SK-N-SH (cell line): ENCODE data around the gene TPO. TPM values are rescaled to one million over a fixed set of nuclear protein-coding genes. Genes with fewer than 3 reads are reported as not detected.

Experiments
- CTCF ChIA-PET: fragments of 300-600, 350-600 bp; formaldehyde crosslinking; extraction: SDS; loops from one replicate; lab custom pipeline; 2021; lab: Yijun Ruan, JAX
- POLR2A ChIA-PET: fragments of 350-600 bp; sonication (Branson Sonifier 250); formaldehyde crosslinking; extraction: SDS; loops from one replicate; lab custom pipeline; 2020; ENCODE audit warnings: antibody characterized with exemption, inconsistent platforms; lab: Yijun Ruan, JAX
- DNase-seq: peaks from one replicate; pipeline ENCODE4 v3.0.0; 2012
- H2AFZ ChIP-seq: fragments of 200-600 bp; sonication (generic); 2 replicates; pipeline ENCODE4 v1.8.1; 2016; ENCODE audit warnings: antibody characterized with exemption, mild to moderate bottlenecking, low read depth
- H3F3A ChIP-seq: fragments of 200-600 bp; sonication (generic); replicated peaks from 2 replicates; pipeline ENCODE3; 2016; ENCODE audit warnings: antibody characterized with exemption, mild to moderate bottlenecking; ENCODE audit not compliant: insufficient read depth
- H3K27ac ChIP-seq, 2 experiments: fragments of 200-500 bp in 1 of 2; fragments of 200-600 bp in 1 of 2; sonication (Bioruptor generic) in 1 of 2; sonication (generic), shearing (Covaris generic) in 1 of 2; 2 replicates each; pipeline versions ENCODE4 v1.5.1 to v1.6.1; 2014 to 2016; ENCODE audit warnings: low read depth in 2 of 2, inconsistent platforms in 1 of 2, low read length in 1 of 2, mild to moderate bottlenecking in 1 of 2, mixed read lengths in 1 of 2
- H3K27me3 ChIP-seq: fragments of 200-600 bp; sonication (generic), shearing (Covaris generic); 2 replicates; pipeline ENCODE4 v1.6.1; 2016; ENCODE audit warnings: mixed run types; ENCODE audit not compliant: insufficient read depth
- H3K36me3 ChIP-seq, 2 experiments: fragments of 200-500 bp in 1 of 2; fragments of 200-600 bp in 1 of 2; sonication (Bioruptor generic) in 1 of 2; sonication (generic) in 1 of 2; replicated peaks in 1 of 2; 2 replicates each; pipeline versions ENCODE3 to v1.5.1; 2014 to 2016; ENCODE audit warnings: low read length in 1 of 2, mild to moderate bottlenecking in 1 of 2; ENCODE audit not compliant: insufficient read depth in 2 of 2, control insufficient read depth in 1 of 2
- H3K4me1 ChIP-seq, 2 experiments: fragments of 200-500 bp in 1 of 2; fragments of 200-600 bp in 1 of 2; sonication (Bioruptor generic) in 1 of 2; sonication (generic), shearing (Covaris generic) in 1 of 2; 2 replicates each; pipeline versions ENCODE4 v1.5.1 to v1.6.1; 2014 to 2016; ENCODE audit warnings: low read depth in 1 of 2, low read length in 1 of 2, mixed run types in 1 of 2; ENCODE audit not compliant: insufficient read depth in 2 of 2, control insufficient read depth in 1 of 2
- H3K4me2 ChIP-seq: fragments of 200-600 bp; sonication (generic), shearing (Covaris generic); 2 replicates; pipeline ENCODE4 v1.6.1; 2017; ENCODE audit warnings: mixed run types
- H3K4me3 ChIP-seq, 2 experiments: fragments of 200-500 bp in 1 of 2; fragments of 200-600 bp in 1 of 2; sonication (Bioruptor generic) in 1 of 2; sonication (generic), shearing (Covaris generic) in 1 of 2; 2 replicates each; pipeline versions ENCODE4 v1.5.1 to v1.8.1; 2014 to 2016; ENCODE audit warnings: low read depth in 2 of 2, inconsistent platforms in 1 of 2, low read length in 1 of 2, mild to moderate bottlenecking in 1 of 2, mixed read lengths in 1 of 2, moderate library complexity in 1 of 2
- H3K79me2 ChIP-seq: fragments of 200-600 bp; sonication (generic); 2 replicates; pipeline ENCODE4 v1.8.1; 2017; ENCODE audit warnings: mild to moderate bottlenecking; ENCODE audit not compliant: insufficient read depth
- H3K9ac ChIP-seq: fragments of 200-600 bp; sonication (generic); 2 replicates; pipeline ENCODE4 v1.6.1; 2017; ENCODE audit warnings: mixed run types
- H3K9me2 ChIP-seq: fragments of 200-600 bp; sonication (generic); 2 replicates; pipeline ENCODE4 v1.6.1; 2017; ENCODE audit warnings: mixed run types
- H3K9me3 ChIP-seq: fragments of 200-600 bp; sonication (generic); 2 replicates; pipeline ENCODE4 v1.6.1; 2017; ENCODE audit warnings: mixed run types, mild to moderate bottlenecking, moderate library complexity
- H4K20me1 ChIP-seq: fragments of 200-600 bp; sonication (generic); 2 replicates; pipeline ENCODE4 v1.6.1; 2017; ENCODE audit warnings: mild to moderate bottlenecking, mixed run types; ENCODE audit not compliant: insufficient read depth
- FOSL2 ChIP-seq: IDR thresholded peaks from 2 replicates; pipeline ENCODE4 v1.4.0; 2012; ENCODE audit warnings: low read depth, mild to moderate bottlenecking, moderate library complexity, borderline replicate concordance
- FOXJ3 ChIP-seq: sonication (generic); formaldehyde crosslinking; IDR thresholded peaks from 2 replicates; pipeline ENCODE4 v1.5.1; 2020; ENCODE audit warnings: mild to moderate bottlenecking, missing genetic modification reagents
- GABPA ChIP-seq: IDR thresholded peaks from 2 replicates; pipeline ENCODE4 v1.4.0; 2012; ENCODE audit warnings: low read depth, mild to moderate bottlenecking
- GATA2 ChIP-seq: sonication (generic); formaldehyde crosslinking; IDR thresholded peaks from 2 replicates; pipeline ENCODE4 v1.5.0; 2020; ENCODE audit warnings: mild to moderate bottlenecking, missing genetic modification reagents
- IRF3 ChIP-seq: fragments of 150-350 bp; IDR thresholded peaks from 2 replicates; pipeline ENCODE4 v1.6.1; 2016; ENCODE audit warnings: mild to moderate bottlenecking, low read depth, low read length
- MAX ChIP-seq: IDR thresholded peaks from 2 replicates; pipeline ENCODE4 v1.4.0; 2012; ENCODE audit warnings: low read depth
- MEF2A ChIP-seq: IDR thresholded peaks from 2 replicates; pipeline ENCODE4 v1.4.0; 2012; ENCODE audit warnings: low read depth, borderline replicate concordance
- MXI1 ChIP-seq: IDR thresholded peaks from 2 replicates; pipeline ENCODE4 v1.6.1; 2012; ENCODE audit warnings: mild to moderate bottlenecking, low read depth, low read length, improper control_type of control experiment
- PBX3 ChIP-seq: IDR thresholded peaks from 2 replicates; pipeline ENCODE4; 2012
- POLR2AphosphoS5 ChIP-seq: IDR thresholded peaks from 2 replicates; pipeline ENCODE4 v1.6.1; 2012; ENCODE audit warnings: low read depth, low read length
- RAD21 ChIP-seq: IDR thresholded peaks from 2 replicates; pipeline ENCODE4 v1.6.1; 2012; ENCODE audit warnings: mild to moderate bottlenecking, low read length
- RCOR1 ChIP-seq: fragments of 150-350 bp; IDR thresholded peaks from 2 replicates; pipeline ENCODE4 v1.6.1; 2017; ENCODE audit warnings: antibody characterized with exemption, low read length
- REST ChIP-seq: IDR thresholded peaks from 2 replicates; pipeline ENCODE4 v1.6.1; 2012; ENCODE audit warnings: mild to moderate bottlenecking, low read depth, low read length, moderate library complexity
- SIN3A ChIP-seq: IDR thresholded peaks from 2 replicates; pipeline ENCODE4 v1.6.1; 2012; ENCODE audit warnings: low read depth, mild to moderate bottlenecking, low read length, moderate library complexity, borderline replicate concordance
- SMC3 ChIP-seq: IDR thresholded peaks from 2 replicates; pipeline ENCODE4 v1.6.1; 2012; ENCODE audit warnings: low read depth, low read length, improper control_type of control experiment
- TAF1 ChIP-seq: IDR thresholded peaks from 2 replicates; pipeline ENCODE4 v1.6.1; 2012; ENCODE audit warnings: low read depth, mild to moderate bottlenecking, low read length, moderate library complexity, borderline replicate concordance
- TCF12 ChIP-seq: IDR thresholded peaks from 2 replicates; pipeline ENCODE4 v1.4.0; 2012
- TEAD4 ChIP-seq: IDR thresholded peaks from 2 replicates; pipeline ENCODE4 v1.4.0; 2012; ENCODE audit warnings: mild to moderate bottlenecking, borderline replicate concordance; ENCODE audit not compliant: insufficient read depth
- ZBTB33 ChIP-seq: IDR thresholded peaks from 2 replicates; pipeline ENCODE4 v1.4.0; 2012; ENCODE audit warnings: low read depth, borderline replicate concordance
- WGBS: methylation state at CpG from one replicate; pipeline ENCODE4 v1.1.6; 2017; ENCODE audit warnings: low lambda C conversion rate; 5-methylcytosine and 5-hydroxymethylcytosine counted together
- polyA plus RNA-seq, 3 experiments: library from polyadenylated mRNA; depleted of rRNA; stranded (reverse); fragments of >200 nt; gene quantifications; 2 replicates each; pipeline ENCODE4 v1.2.3, GENCODE V29; 2012

The TPO gene
- polyA plus RNA-seq, 1 of the 3 experiments (the other 2 are of a cell fraction) = not detected

GRCh38 chr2:1488851-1489250 is 75.6 kb downstream of the TPO start:
- Histone ChIP-seq H3F3A (no peaks in the 10 kb centered on the region), H4K20me1 (no peaks in the 10 kb centered on the region), H3K9me3 (no peaks in the 10 kb centered on the region), H3K4me2 (no peak overlapping the region), H3K36me3 (no peaks in the 10 kb centered on the region), H3K27ac (no peak overlapping the region), H3K27me3 (no peaks in the 10 kb centered on the region), H3K9me2 (no peaks in the 10 kb centered on the region), H3K9ac (no peak overlapping the region), H3K4me3 (no peak overlapping the region), H3K79me2 (no peaks in the 10 kb centered on the region), H2AFZ (no peak overlapping the region), H3K4me1 (no peaks in the 10 kb centered on the region)
- CTCF ChIA-PET = interaction anchor here (2.8 kb wide), 1 partner anchor 62 kb away, joined by 13 read pairs; no protein-coding TSS in a partner anchor
- WGBS = 48% methylated on average over 6 of the region's 6 CpGs
- TF ChIP-seq TAF1 (no peak), SIN3A (no peak), POLR2AphosphoS5 (no peak), MXI1 (no peak), TCF12 (no peak), FOXJ3 (no peak), RAD21 (no peak), ZBTB33 (no peak), GABPA (no peak), GATA2 (CRISPR knock-in tag) (no peak), SMC3 (no peak), REST (no peak), PBX3 (no peak), MAX (no peak), FOSL2 (no peak), TEAD4 (no peak), IRF3 (no peak), MEF2A (no peak), RCOR1 (no peak)
- DNase-seq = no peak
- POLR2A ChIA-PET = interaction anchor here (0.7 kb wide), 1 partner anchor 246 kb away, joined by 4 read pairs; no protein-coding TSS in a partner anchor
